H1 (cell line): Measurements from ENCODE around the gene OGFR. TPM values are rescaled to one million over a fixed set of nuclear protein-coding genes. Genes with fewer than 3 reads are reported as not detected.

ENCODE experiments used
- CTCF ChIA-PET: fragments of 300-600 bp; sonication (Branson Sonifier 250); formaldehyde crosslinking; loops from one replicate; lab custom pipeline; 2021; ENCODE audit not compliant: partially characterized antibody; lab: Charles Lee
- POLR2A ChIA-PET: fragments of 300-600 bp; sonication (Branson Sonifier 250); formaldehyde crosslinking; loops from one replicate; lab custom pipeline; 2021; ENCODE audit warnings: inconsistent platforms; ENCODE audit not compliant: partially characterized antibody; lab: Charles Lee
- DNase-seq, 2 experiments: peaks; one replicate each; pipeline versions ENCODE4 v3.0.0 to v3.0.0-alpha.2; 2010 to 2022; ENCODE audit warnings: low spot score in 2 of 2, low read depth in 1 of 2, mixed read lengths in 1 of 2
- FAIRE-seq: peaks from 2 replicates; lab custom pipeline; 2011; peaks lifted over from hg19 to GRCh38; lab: Jason Lieb, UNC
- H2AFZ ChIP-seq: 2 replicates; pipeline ENCODE4 v1.8.1; 2012; ENCODE audit warnings: low read length, inconsistent platforms
- H2AK5ac ChIP-seq: 2 replicates; pipeline ENCODE4 v1.6.1; 2013; ENCODE audit warnings: low read depth, low read length
- H2BK120ac ChIP-seq: replicated peaks from 2 replicates; pipeline ENCODE3; 2013; ENCODE audit warnings: low read depth, low read length, inconsistent platforms
- H2BK12ac ChIP-seq: 2 replicates; pipeline ENCODE4 v1.6.1; 2013; ENCODE audit warnings: low read depth, low read length
- H2BK15ac ChIP-seq: 2 replicates; pipeline ENCODE4 v1.6.1; 2013; ENCODE audit warnings: low read length
- H2BK20ac ChIP-seq: 2 replicates; pipeline ENCODE4 v1.6.1; 2013; ENCODE audit warnings: low read length
- H2BK5ac ChIP-seq: 2 replicates; pipeline ENCODE4 v1.6.1; 2013; ENCODE audit warnings: low read depth, low read length
- H3K14ac ChIP-seq: 2 replicates; pipeline ENCODE4 v1.6.1; 2013; ENCODE audit warnings: inconsistent platforms; ENCODE audit not compliant: insufficient read length
- H3K18ac ChIP-seq: 2 replicates; pipeline ENCODE4 v1.6.1; 2013; ENCODE audit warnings: low read length; ENCODE audit errors: extremely low read depth
- H3K23ac ChIP-seq: 2 replicates; pipeline ENCODE4 v1.6.1; 2013; ENCODE audit warnings: inconsistent platforms; ENCODE audit not compliant: insufficient read length
- H3K23me2 ChIP-seq: 2 replicates; pipeline ENCODE4 v1.6.1; 2013; ENCODE audit warnings: low read depth, low read length
- H3K27ac ChIP-seq: 2 replicates; pipeline ENCODE4 v1.6.1; 2011; ENCODE audit warnings: low read depth, low read length, inconsistent platforms
- H3K27me3 ChIP-seq, 4 experiments: replicated peaks in 1 of 4; 1 replicate in 1 of 4; 2 replicates in 3 of 4; pipeline versions ENCODE4 v1.6.1 to v1.8.1; 2011 to 2013; ENCODE audit warnings: low read length in 3 of 4, mild to moderate bottlenecking in 3 of 4, inconsistent platforms in 2 of 4, mixed read lengths in 2 of 4, moderate library complexity in 1 of 4; ENCODE audit not compliant: control insufficient read depth in 3 of 4, insufficient read depth in 3 of 4; ENCODE audit errors: extremely low read depth in 1 of 4
- H3K36me3 ChIP-seq, 4 experiments: 2 replicates each; pipeline versions ENCODE4 v1.6.1 to v1.8.1; 2011 to 2013; ENCODE audit warnings: mild to moderate bottlenecking in 4 of 4, low read length in 3 of 4, moderate library complexity in 2 of 4, control low read depth in 1 of 4, inconsistent platforms in 1 of 4; ENCODE audit not compliant: insufficient read depth in 4 of 4, control insufficient read depth in 2 of 4
- H3K4ac ChIP-seq: replicated peaks from 2 replicates; pipeline ENCODE3; 2013; ENCODE audit warnings: low read length, low read depth, mixed read lengths, inconsistent platforms; ENCODE audit not compliant: insufficient read length
- H3K4me1 ChIP-seq, 4 experiments: replicated peaks in 1 of 4; 1 replicate in 1 of 4; 2 replicates in 3 of 4; pipeline versions ENCODE4 v1.6.1 to v1.8.1; 2011 to 2013; ENCODE audit warnings: low read length in 3 of 4, inconsistent platforms in 2 of 4, mixed read lengths in 1 of 4; ENCODE audit not compliant: insufficient read depth in 4 of 4, control insufficient read depth in 3 of 4
- H3K4me2 ChIP-seq, 2 experiments: 2 replicates each; pipeline versions ENCODE4 v1.6.1 to v1.8.1; 2011 to 2013; ENCODE audit warnings: low read depth in 2 of 2, low read length in 2 of 2, control low read depth in 1 of 2, inconsistent platforms in 1 of 2, mild to moderate bottlenecking in 1 of 2; ENCODE audit not compliant: insufficient read depth in 1 of 2
- H3K4me3 ChIP-seq, 4 experiments: fragments of 200-600, 300-600 bp in 1 of 4; sonication (generic), shearing (Covaris generic), sonication (Bioruptor Twin) in 1 of 4; 2 replicates each; pipeline versions ENCODE4 v1.5.1 to v1.8.1; 2011 to 2016; ENCODE audit warnings: low read length in 4 of 4, low read depth in 3 of 4, control low read depth in 2 of 4, inconsistent platforms in 2 of 4, mild to moderate bottlenecking in 2 of 4, mixed read lengths in 1 of 4, moderate library complexity in 1 of 4; ENCODE audit not compliant: insufficient read depth in 2 of 4; ENCODE audit errors: extremely low read depth in 1 of 4
- H3K56ac ChIP-seq: replicated peaks from 2 replicates; pipeline ENCODE3; 2013; ENCODE audit warnings: low read depth, mild to moderate bottlenecking, mixed read lengths, low read length, inconsistent platforms; ENCODE audit not compliant: insufficient read length
- H3K79me1 ChIP-seq: 2 replicates; pipeline ENCODE4 v1.6.1; 2013; ENCODE audit warnings: low read depth, low read length, control low read depth
- H3K79me2 ChIP-seq, 2 experiments: 2 replicates each; pipeline versions ENCODE4 v1.6.1 to v1.8.1; 2012 to 2013; ENCODE audit warnings: low read length in 2 of 2, mild to moderate bottlenecking in 2 of 2, inconsistent platforms in 1 of 2; ENCODE audit not compliant: insufficient read depth in 2 of 2, control insufficient read depth in 1 of 2
- H3K9ac ChIP-seq, 4 experiments: replicated peaks in 1 of 4; 1 replicate in 1 of 4; 2 replicates in 3 of 4; pipeline versions ENCODE4 v1.6.1 to v1.8.1; 2011 to 2013; ENCODE audit warnings: low read depth in 3 of 4, low read length in 3 of 4, control low read depth in 2 of 4, mild to moderate bottlenecking in 2 of 4, moderate library complexity in 2 of 4, inconsistent platforms in 1 of 4; ENCODE audit errors: extremely low read depth in 1 of 4
- H3K9me3 ChIP-seq, 2 experiments: 2 replicates each; pipeline versions ENCODE4 v1.6.1 to v1.8.1; 2012 to 2013; ENCODE audit warnings: mild to moderate bottlenecking in 2 of 2, moderate library complexity in 2 of 2, control low read depth in 1 of 2, inconsistent platforms in 1 of 2, low read depth in 1 of 2, low read length in 1 of 2, mixed read lengths in 1 of 2; ENCODE audit not compliant: insufficient read depth in 2 of 2
- H4K20me1 ChIP-seq, 2 experiments: replicated peaks in 1 of 2; 2 replicates each; pipeline versions ENCODE3 to v1.8.1; 2011 to 2013; ENCODE audit warnings: inconsistent platforms in 2 of 2, low read length in 2 of 2, mild to moderate bottlenecking in 1 of 2; ENCODE audit not compliant: insufficient read depth in 2 of 2, control insufficient read depth in 1 of 2
- H4K5ac ChIP-seq: 2 replicates; pipeline ENCODE4 v1.6.1; 2013; ENCODE audit warnings: low read length, low read depth, mixed read lengths, inconsistent platforms; ENCODE audit not compliant: insufficient read length
- H4K8ac ChIP-seq: 2 replicates; pipeline ENCODE4 v1.8.0; 2013; ENCODE audit warnings: mild to moderate bottlenecking, moderate library complexity, low read length, inconsistent platforms; ENCODE audit not compliant: insufficient read depth; ENCODE audit errors: extremely low read depth
- H4K91ac ChIP-seq: replicated peaks from 2 replicates; pipeline ENCODE3; 2013; ENCODE audit warnings: low read length, mixed read lengths, inconsistent platforms; ENCODE audit not compliant: insufficient read length
- BACH1 ChIP-seq: IDR thresholded peaks from 2 replicates; pipeline ENCODE4 v1.6.1; 2012; ENCODE audit warnings: low read length, improper control_type of control experiment
- CEBPB ChIP-seq: IDR thresholded peaks from 2 replicates; pipeline ENCODE4 v1.6.1; 2012; ENCODE audit warnings: low read depth, low read length
- CHD1 ChIP-seq: IDR thresholded peaks from 2 replicates; pipeline ENCODE4 v1.6.1; 2012; ENCODE audit warnings: low read depth, low read length, improper control_type of control experiment
- EZH2 ChIP-seq: fragments of 200-600 bp; sonication (generic); IDR thresholded peaks from 2 replicates; pipeline ENCODE4 v1.7.1; 2012; ENCODE audit warnings: low read depth, mild to moderate bottlenecking, moderate library complexity, low read length, inconsistent platforms; ENCODE audit not compliant: severe bottlenecking
- JUN ChIP-seq: IDR thresholded peaks from 2 replicates; pipeline ENCODE4 v1.6.1; 2011; ENCODE audit warnings: low read depth, mild to moderate bottlenecking, improper control_type of control experiment, low read length
- KDM5A ChIP-seq: fragments of 200-600 bp; IDR thresholded peaks from 2 replicates; pipeline ENCODE4 v1.7.1; 2012; ENCODE audit warnings: mild to moderate bottlenecking, low read length, inconsistent platforms, mixed read lengths
- NANOG ChIP-seq: IDR thresholded peaks from 2 replicates; pipeline ENCODE4 v1.6.1; 2011; ENCODE audit warnings: low read length, low read depth, mild to moderate bottlenecking, inconsistent platforms; ENCODE audit not compliant: insufficient read depth, poor library complexity, severe bottlenecking
- POLR2A ChIP-seq, 2 experiments: IDR thresholded peaks; 1 replicate in 1 of 2; 2 replicates in 1 of 2; pipeline ENCODE4 v1.6.1; 2011; ENCODE audit warnings: low read depth in 2 of 2, low read length in 2 of 2, mild to moderate bottlenecking in 2 of 2; ENCODE audit errors: control extremely low read depth in 1 of 2
- RAD21 ChIP-seq, 2 experiments: IDR thresholded peaks in 1 of 2; conservative IDR thresholded peaks in 1 of 2; 2 replicates each; pipeline ENCODE4 v1.6.1; 2011; ENCODE audit warnings: low read depth in 2 of 2, low read length in 2 of 2, improper control_type of control experiment in 1 of 2, inconsistent platforms in 1 of 2, mild to moderate bottlenecking in 1 of 2, moderate library complexity in 1 of 2
- RBBP5 ChIP-seq: IDR thresholded peaks from 2 replicates; pipeline ENCODE4 v1.7.1; 2012; ENCODE audit warnings: low read depth, mild to moderate bottlenecking, inconsistent platforms, low read length, moderate library complexity, borderline replicate concordance
- WGBS, 2 experiments: shearing (Covaris generic) in 1 of 2; methylation state at CpG; one replicate each; pipeline versions ENCODE4 v1.1.6 to v1.1.7; 2013 to 2015; ENCODE audit warnings: low lambda C conversion rate in 2 of 2, mixed read lengths in 2 of 2, inconsistent platforms in 1 of 2, low coverage in 1 of 2, missing lambda C conversion rate in 1 of 2; ENCODE audit not compliant: insufficient replicate concordance in 2 of 2, insufficient coverage in 1 of 2, insufficient read length in 1 of 2; ENCODE audit errors: extremely low coverage in 1 of 2, missing lambda C conversion rate in 1 of 2; 5-methylcytosine and 5-hydroxymethylcytosine counted together
- polyA plus RNA-seq, 7 experiments: library from polyadenylated mRNA; depleted of rRNA in 3 of 7; stranded (reverse) in 5 of 7; unstranded in 2 of 7; fragments of >200 nt in 5 of 7; fragments of 200-250 nt in 2 of 7; gene quantifications; 1 replicate in 5 of 7; 2 replicates in 1 of 7; 4 replicates in 1 of 7; pipeline versions ENCODE4 v1.2.1 to v1.2.3, GENCODE V29; 2011 to 2013; ENCODE audit warnings: missing spikeins in 2 of 7, mixed read lengths in 2 of 7
- total RNA-seq: library from RNA; stranded (reverse); fragmentation: NEBNext Ultra II Directional; extraction: Animal tissue kit (Norgen Biotek cat#: 25700); gene quantifications from 2 replicates; pipeline ENCODE4 v1.2.1, GENCODE V29; 2021
- TF ChIP-seq, protein P1 (sequence below): IDR thresholded peaks from 2 replicates; pipeline ENCODE4 v1.6.1; 2012; ENCODE audit warnings: inconsistent platforms

The OGFR gene
- total and polyA plus RNA-seq, 2 of the 8 experiments (the other 6 are each of a cell fraction or from before 2014, with no cell fraction given): 13.9 to 25.1 TPM

- no peak overlapping the region for H3K4me2 ChIP-seq
- peak overlapping the region; percentile 35; the same call in 1 of the 2 replicates for H4K8ac ChIP-seq
- DNase-seq (no peak), FAIRE-seq (no peak)
- POLR2A ChIA-PET: no interaction called here
- H3K27me3 ChIP-seq: no peaks in the 10 kb centered on the region; a peak in 1 of 7 replicates
- no peak overlapping the region for H4K91ac ChIP-seq
- WGBS, 2 experiments: 87% methylated on average over 19 of the region's 21 CpGs; no CpG with 5 or more reads in 1 of the 2 experiments
- no peaks in the 10 kb centered on the region for H3K79me2 ChIP-seq
- H2BK15ac ChIP-seq: peak overlapping the region; percentile 99; the same call in 1 of the 2 replicates
- no peak overlapping the region for H2AFZ ChIP-seq
- H3K56ac ChIP-seq: no peak overlapping the region
- peak overlapping the region; percentile 93; the same call in 1 of the 2 replicates for H2BK12ac ChIP-seq
- no peaks in the 10 kb centered on the region for H3K36me3 ChIP-seq
- peaks cover 0 to 10% (median 0%) of the 10 kb centered on the region in 4 experiments; a peak in 3 of 7 replicates for H3K4me1 ChIP-seq
- no peak overlapping the region for H4K5ac ChIP-seq
- H3K23ac ChIP-seq: peak overlapping the region; percentile 86
- H3K27ac ChIP-seq: no peak overlapping the region
- peak overlapping the region; percentile 90 for H3K4ac ChIP-seq
- H3K4me3 ChIP-seq: no peak overlapping the region
- 0 out of 2 replicates have a peak overlapping the region, but pooled peaks have one; percentile 73 for H2BK5ac ChIP-seq
- H4K20me1 ChIP-seq: peaks cover 0 to 6% of the 10 kb centered on the region in 2 experiments
- H3K18ac ChIP-seq: peak overlapping the region; percentile 32; the same call in 1 of the 2 replicates
- no peaks in the 10 kb centered on the region for H3K9me3 ChIP-seq
- no peaks in the 10 kb centered on the region for H3K23me2 ChIP-seq
- peaks cover 4% of the 10 kb centered on the region; the same call in 1 of the 2 replicates for H3K79me1 ChIP-seq
- no peak overlapping the region; a peak in 1 of 7 replicates for H3K9ac ChIP-seq
- H2BK20ac ChIP-seq: peak overlapping the region; percentile 75
- CTCF ChIA-PET: interaction anchor here (0.7 to 2.5 kb wide), 5 partner anchors 9 to 348 kb away, joined by 3 to 8 read pairs (median 3); no protein-coding TSS in a partner anchor
- peak overlapping the region; percentile 56; the same call in 1 of the 2 replicates for H2AK5ac ChIP-seq
- no peak overlapping the region for H2BK120ac ChIP-seq
- no peak overlapping the region for H3K14ac ChIP-seq
- no peak for TF ChIP-seq JUN
- TF ChIP-seq NANOG: no peak
- TF ChIP-seq CHD1: no peak
- TF ChIP-seq RBBP5: no peak
- TF ChIP-seq RAD21 (IDR thresholded peaks at IDR 0.05 in 1 of 2, conservative IDR thresholded peaks at IDR 0.05 in 1 of 2; ENCODE audit: low read depth in 2 of 2, low read length in 2 of 2): no peak
- TF ChIP-seq, protein P1, sequence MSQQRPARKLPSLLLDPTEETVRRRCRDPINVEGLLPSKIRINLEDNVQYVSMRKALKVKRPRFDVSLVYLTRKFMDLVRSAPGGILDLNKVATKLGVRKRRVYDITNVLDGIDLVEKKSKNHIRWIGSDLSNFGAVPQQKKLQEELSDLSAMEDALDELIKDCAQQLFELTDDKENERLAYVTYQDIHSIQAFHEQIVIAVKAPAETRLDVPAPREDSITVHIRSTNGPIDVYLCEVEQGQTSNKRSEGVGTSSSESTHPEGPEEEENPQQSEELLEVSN: no peak
- no peak for TF ChIP-seq KDM5A
- no peak for TF ChIP-seq CEBPB
- no peak for TF ChIP-seq EZH2
- no peak for TF ChIP-seq POLR2A (IDR thresholded peaks at IDR 0.05; ENCODE audit: control extremely low read depth in 1 of 2, low read depth in 2 of 2, low read length in 2 of 2)
- TF ChIP-seq BACH1: no peak
Measured at GRCh38 chr20:62768551-62769287, 35.9 kb upstream of the OGFR start.
